ENCODE measurements around the gene FMNL1.
A peak's percentile ranks its signal among the peaks of the same experiment; 100 is the strongest.
"Not testable (repeated sequence)": the region's sequence is repeated elsewhere in the genome, so short reads cannot be mapped to it uniquely, and the experiment has no call there.

FMNL1 gene

GRCh38 chr17:45221081-45222013 is at the start of gene FMNL1:
Gene FMNL1, plus strand, starts transcription at chr17:45221885. Its CDS starts 240 bp downstream, at chr17:45222125.
- peak in 1 of 2 experiments; percentile 66 for DNase-seq

- no peak for DNase-seq
Measured at GRCh38 chr17:45172232-45172540, 49.5 kb upstream of the FMNL1 start.

- DNase-seq: peak; percentile 8 to 65
Measured at GRCh38 chr17:45172541-45173286, 49.0 kb upstream of the FMNL1 start.

- DNase-seq: no peak
Measured at GRCh38 chr17:45175759-45176115, 45.9 kb upstream of the FMNL1 start.

GRCh38 chr17:45177563-45177962 is 44.1 kb upstream of the FMNL1 start:
- no peak for DNase-seq

GRCh38 chr17:45184144-45184543 is 37.5 kb upstream of the FMNL1 start:
- no peak for DNase-seq

GRCh38 chr17:45186801-45187354 is 34.8 kb upstream of the FMNL1 start:
- no peak for DNase-seq

GRCh38 chr17:45189009-45189408 is 32.7 kb upstream of the FMNL1 start:
- no peak for DNase-seq

- no peak for DNase-seq
Measured at GRCh38 chr17:45190503-45191255, 31.0 kb upstream of the FMNL1 start.

- DNase-seq: no peak
Measured at GRCh38 chr17:45195424-45195823, 26.3 kb upstream of the FMNL1 start.

- no peak for DNase-seq
Measured at GRCh38 chr17:45197108-45197507, 24.6 kb upstream of the FMNL1 start.

GRCh38 chr17:45197555-45198334 is 23.9 kb upstream of the FMNL1 start:
- peak; percentile 64 to 94 for DNase-seq

- DNase-seq: no peak
Measured at GRCh38 chr17:45200701-45201100, 21.0 kb upstream of the FMNL1 start.

GRCh38 chr17:45201457-45201856 is 20.2 kb upstream of the FMNL1 start:
- no peak for DNase-seq

- DNase-seq: not testable (repeated sequence)
Measured at GRCh38 chr17:45201880-45202279, 19.8 kb upstream of the FMNL1 start.

GRCh38 chr17:45218895-45219661 is 2.6 kb upstream of the FMNL1 start:
- peak; percentile 68 to 92 for DNase-seq

- DNase-seq: no peak
Measured at GRCh38 chr17:45220079-45220478, 1.6 kb upstream of the FMNL1 start.

GRCh38 chr17:45222014-45222288 is 266 bp downstream of the FMNL1 start:
- no peak for DNase-seq

- peak in 1 of 2 experiments; percentile 53 for DNase-seq
Measured at GRCh38 chr17:45222289-45222995, 757 bp downstream of the FMNL1 start.

GRCh38 chr17:45222996-45223538 is 1.4 kb downstream of the FMNL1 start:
- DNase-seq: no peak
